Kidney (tissue), 14 donors: ENCODE measurements around the gene PTOV1. TPM values are rescaled to one million over a fixed set of nuclear protein-coding genes. Genes with fewer than 3 reads are reported as not detected.

Experiments
- DNase-seq, 5 donors: peaks; one replicate each; pipeline ENCODE4 v3.0.0-alpha.2; 2013 to 2020
- FAIRE-seq: peaks from 2 replicates; lab custom pipeline; 2012; peaks lifted over from hg19 to GRCh38; lab: Jason Lieb, UNC
- H3K27ac ChIP-seq, 2 donors: one replicate each; pipeline ENCODE4 v1.7.0; 2013; ENCODE audit warnings: low read depth in 2 of 2, low read length in 2 of 2, inconsistent platforms in 1 of 2
- H3K27me3 ChIP-seq: one replicate; pipeline ENCODE4 v1.7.1; 2013; ENCODE audit warnings: low read length, inconsistent platforms; ENCODE audit not compliant: control insufficient read depth, insufficient read depth
- H3K36me3 ChIP-seq, 3 donors: one replicate each; pipeline versions ENCODE4 v1.7.0 to v1.7.1; 2013; ENCODE audit warnings: low read length in 3 of 3, control low read depth in 1 of 3, inconsistent platforms in 1 of 3; ENCODE audit not compliant: insufficient read depth in 3 of 3, control insufficient read depth in 2 of 3
- H3K4me1 ChIP-seq, 3 donors: one replicate each; pipeline versions ENCODE4 v1.7.0 to v1.7.1; 2013; ENCODE audit warnings: low read length in 3 of 3, inconsistent platforms in 1 of 3, low read depth in 1 of 3; ENCODE audit not compliant: control insufficient read depth in 2 of 3, insufficient read depth in 2 of 3
- H3K4me3 ChIP-seq, 3 donors: one replicate each; pipeline versions ENCODE4 v1.7.0 to v1.8.1; 2013; ENCODE audit warnings: low read length in 3 of 3, control low read depth in 1 of 3, inconsistent platforms in 1 of 3
- H3K9ac ChIP-seq, 3 donors: one replicate each; pipeline versions ENCODE4 v1.7.0 to v1.7.1; 2013; ENCODE audit warnings: low read length in 3 of 3, control low read depth in 1 of 3, inconsistent platforms in 1 of 3
- H3K9me3 ChIP-seq, 3 donors: one replicate each; pipeline versions ENCODE4 v1.7.0 to v1.7.1; 2013; ENCODE audit warnings: low read length in 3 of 3, control low read depth in 1 of 3, inconsistent platforms in 1 of 3; ENCODE audit not compliant: control insufficient read depth in 2 of 3, insufficient read depth in 1 of 3
- CTCF ChIP-seq: IDR thresholded peaks from 3 replicates; pipeline ENCODE4 v1.5.1; 2012; ENCODE audit warnings: mild to moderate bottlenecking, moderate library complexity, borderline replicate concordance; ENCODE audit not compliant: insufficient read depth; ENCODE audit errors: extremely low read depth
- intact Hi-C: fragments of 100-400 bp; cut with DNase I; formaldehyde crosslinking; loops from one replicate; pipeline ENCODE4 v1.11.1; 2022
- polyA plus RNA-seq: library from polyadenylated mRNA; stranded (reverse); fragments of 350-450 nt; fragmentation: Illumina TruSeq; extraction: RNeasy Lipid Tissue Mini Kit (QIAGEN cat#74804); gene quantifications from one replicate; pipeline ENCODE4 v1.2.3, GENCODE V29; 2014; ENCODE audit warnings: low read depth, low replicate concordance; ENCODE audit not compliant: insufficient read depth
- total RNA-seq: library from RNA; stranded (reverse); fragmentation: NEBNext Ultra II Directional; extraction: Animal tissue kit (Norgen Biotek cat#: 25700); gene quantifications from one replicate; pipeline ENCODE4 v1.2.1, GENCODE V29; 2021
- donor health status: control.
- donor health status: control.
- donor health status: control.
- donor health status: control.
- donor health status: control.
- donor health status: DM: yes; HTN: yes; CAD: no.
- donor health status: Normal renal cell carcinoma (clear cell type).

The PTOV1 gene
- total and polyA plus RNA-seq, 2 donors from 2014 or later, result 118 to 235 TPM

DNA sequence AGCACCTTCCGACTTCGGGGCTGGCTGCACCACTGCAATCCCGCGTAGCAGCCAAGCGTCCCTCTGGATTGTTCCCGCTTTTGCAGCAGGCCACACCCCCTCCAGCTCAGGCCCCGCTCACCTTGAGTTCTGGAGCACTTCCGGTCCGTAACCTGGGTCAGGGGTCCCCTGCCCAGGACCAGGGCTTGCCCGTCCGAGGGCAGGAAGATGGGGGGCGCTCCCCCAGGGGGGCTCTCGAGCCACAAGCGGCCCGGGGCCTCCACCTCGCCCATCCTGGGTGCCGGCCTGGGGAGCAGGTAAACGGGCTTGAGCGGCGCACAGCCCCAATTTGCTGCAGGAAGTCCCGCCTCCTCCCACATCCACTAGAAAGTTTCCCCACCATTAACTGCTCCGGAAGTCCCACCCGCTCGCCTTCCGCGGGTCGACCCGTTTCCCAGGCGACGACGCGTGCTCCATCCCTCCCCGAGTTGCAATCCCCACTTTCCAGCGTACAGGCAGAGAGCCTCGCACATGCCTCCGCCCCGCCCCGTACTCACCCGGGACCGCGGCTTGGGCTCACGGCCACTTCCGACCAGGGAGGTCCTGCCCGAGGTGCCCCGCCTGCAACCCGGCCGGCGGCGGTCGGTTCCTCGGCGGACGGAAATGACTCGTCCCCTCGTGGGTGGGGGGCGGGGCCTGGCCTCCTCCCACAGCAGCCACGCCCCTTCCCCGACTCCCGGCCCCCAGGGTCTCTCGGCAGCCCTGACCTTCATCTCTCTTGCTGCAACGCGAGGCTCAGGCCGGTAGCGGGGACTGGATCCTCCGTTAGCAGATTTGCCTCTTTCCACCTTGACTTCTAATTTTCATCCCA is 16.2 kb downstream of the PTOV1 start, which contains the start of gene PNKP:
TSS of gene PNKP (minus strand) at position 644 of the 850 bp plus-strand sequence. CDS start at position 272, 372 bp downstream.
- DNase-seq (peak; percentile 94 to 98 (median 96)), FAIRE-seq (no peak)
- peak; percentile 0 for TF ChIP-seq CTCF
- H3K4me1 ChIP-seq, result peaks cover 2 to 31% (median 16%) of the 10 kb centered on the region in 3 donors
- H3K36me3 ChIP-seq, result peaks cover 6 to 18% (median 11%) of the 10 kb centered on the region in 3 donors
- H3K9ac ChIP-seq, result peak within 1 kb of the TSS; percentile 54 to 72 (median 69)
- H3K27me3 ChIP-seq, result no peaks in the 10 kb centered on the region
- intact Hi-C loops, result no loop called here
- peak within 1 kb of the TSS; percentile 79 to 89 (median 82) for H3K4me3 ChIP-seq
- H3K27ac ChIP-seq, result peak within 1 kb of the TSS; percentile 94 to 97
- H3K9me3 ChIP-seq, result no peaks in the 10 kb centered on the region

GRCh38 chr19:49869009-49869483 is 18.1 kb downstream of the PTOV1 start:
- no peak for FAIRE-seq
- peaks cover 2 to 31% (median 16%) of the 10 kb centered on the region in 3 donors for H3K4me1 ChIP-seq
- H3K4me3 ChIP-seq, result peak overlapping the region; percentile 28 to 75 (median 60)

DNA sequence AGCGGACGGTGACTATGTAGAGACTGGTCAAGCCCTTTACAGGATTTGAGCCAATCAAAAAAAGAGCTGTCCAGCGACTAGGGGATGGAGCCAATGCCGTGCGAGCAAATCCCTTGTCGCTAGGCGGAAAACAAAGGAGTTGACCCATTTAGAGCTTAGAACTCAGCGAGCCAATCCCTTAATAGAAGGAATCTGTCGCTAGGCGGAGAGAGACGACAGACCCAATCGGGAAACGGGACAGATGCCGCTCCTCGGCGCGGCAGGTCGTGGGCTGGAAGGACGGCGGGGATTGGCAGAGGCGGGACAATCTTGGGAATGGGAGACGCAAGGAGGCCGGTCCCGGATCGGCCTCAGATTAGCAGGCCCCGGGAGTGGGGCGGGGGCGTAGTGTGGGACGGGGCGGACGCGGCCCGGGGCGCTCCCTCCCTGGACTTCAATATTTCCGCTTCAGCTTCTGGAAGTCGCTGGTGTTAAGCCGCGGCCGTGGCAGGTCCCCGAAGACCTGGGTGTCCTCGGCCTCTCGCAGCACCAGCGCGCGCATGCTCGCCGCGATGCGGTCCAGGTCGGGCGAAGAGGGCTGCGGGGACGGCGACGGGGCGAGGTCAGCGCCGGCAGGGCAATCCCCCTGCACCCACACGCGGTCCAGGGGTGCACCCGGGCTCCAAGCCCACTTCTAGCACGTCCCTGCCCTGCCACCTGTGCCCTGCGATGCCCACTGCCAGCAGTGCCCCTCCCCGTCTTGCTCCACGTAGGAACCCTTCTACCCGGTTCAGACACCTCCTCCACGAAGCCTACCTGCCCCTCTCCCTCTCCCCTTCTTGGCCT is 18.7 kb downstream of the PTOV1 start:
- peaks cover 1 to 7% (median 3%) of the 10 kb centered on the region in 3 donors for H3K36me3 ChIP-seq
- TF ChIP-seq CTCF, result no peak
- peak overlapping the region; percentile 93 to 94 for H3K27ac ChIP-seq
- peak overlapping the region; percentile 62 to 75 (median 71) for H3K4me3 ChIP-seq
- DNase-seq (peak; percentile 98 to 100 (median 99)), FAIRE-seq (peak; percentile 99)
- no peaks in the 10 kb centered on the region for H3K9me3 ChIP-seq
- intact Hi-C loops, result no loop called here
- H3K4me1 ChIP-seq, result peaks cover 2 to 31% (median 16%) of the 10 kb centered on the region in 3 donors
- H3K9ac ChIP-seq, result peak overlapping the region; percentile 55 to 79 (median 77)
- no peaks in the 10 kb centered on the region for H3K27me3 ChIP-seq

More at GRCh38 chr19:49869009-49869483, 18.1 kb downstream of the PTOV1 start:
- intact Hi-C loops, result no loop called here
- Histone ChIP-seq H3K27me3 (no peaks in the 10 kb centered on the region), H3K36me3 (peaks cover 6 to 7% (median 7%) of the 10 kb centered on the region in 3 donors), H3K27ac (peak overlapping the region; percentile 79 to 94), H3K9ac (peak overlapping the region in 1 of 3 donors; percentile 47), H3K9me3 (no peaks in the 10 kb centered on the region)
- TF ChIP-seq CTCF, result no peak
- DNase-seq, result no peak
